LNCaP clone FGC (cell line): Measurements from ENCODE around the gene MACF1.

ENCODE experiments used
- DNase-seq: peaks from one replicate; pipeline ENCODE4 v3.0.0-alpha.2; 2011; ENCODE audit warnings: low read depth
- H3K4me3 ChIP-seq: 2 replicates; pipeline ENCODE4 v1.5.1; 2011; ENCODE audit warnings: mild to moderate bottlenecking, low read depth, low read length, control low read depth
- TF ChIP-seq, protein P1 (sequence below): IDR thresholded peaks from 2 replicates; pipeline ENCODE4 v1.5.1; 2012; ENCODE audit warnings: mild to moderate bottlenecking; ENCODE audit not compliant: control insufficient read depth, insufficient read depth; ENCODE audit errors: extremely low read depth

MACF1 gene

DNA sequence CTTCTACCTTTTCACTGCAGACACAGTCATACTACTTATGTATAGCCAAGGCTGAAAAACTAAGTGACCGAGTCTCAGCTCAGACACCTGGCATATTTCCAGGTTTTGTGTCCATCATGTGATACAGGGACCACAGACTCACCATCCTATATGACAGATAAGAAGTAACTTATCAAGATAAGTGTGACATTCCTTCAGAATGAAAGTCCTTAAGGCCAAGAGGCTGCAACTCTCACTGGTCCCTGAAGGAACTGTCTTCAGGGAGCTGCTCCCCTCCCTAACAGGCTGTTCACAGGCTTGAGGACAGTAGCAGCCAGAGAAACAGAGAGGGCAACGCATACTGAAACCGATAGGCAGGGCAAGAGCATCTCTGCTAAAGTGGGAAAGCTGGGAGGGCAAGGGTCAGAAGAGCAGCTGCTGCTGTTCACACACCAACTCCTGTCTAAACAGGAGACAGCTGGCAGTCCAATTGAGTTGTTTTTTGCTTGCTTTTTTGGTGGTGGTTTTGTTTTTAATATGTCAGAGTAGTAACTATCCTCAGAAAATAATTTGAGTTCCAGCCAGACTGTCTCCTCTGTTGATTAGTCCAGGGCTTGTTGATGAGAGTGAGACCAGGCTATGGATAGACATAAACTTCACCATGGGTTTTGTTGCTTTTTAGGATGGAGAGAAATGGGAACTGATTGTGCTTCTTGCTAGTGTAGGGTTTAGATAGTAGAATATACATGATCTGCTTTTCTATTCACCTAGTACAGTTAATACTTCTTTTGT is 67.7 kb downstream of the MACF1 start:
- TF ChIP-seq, protein P1, sequence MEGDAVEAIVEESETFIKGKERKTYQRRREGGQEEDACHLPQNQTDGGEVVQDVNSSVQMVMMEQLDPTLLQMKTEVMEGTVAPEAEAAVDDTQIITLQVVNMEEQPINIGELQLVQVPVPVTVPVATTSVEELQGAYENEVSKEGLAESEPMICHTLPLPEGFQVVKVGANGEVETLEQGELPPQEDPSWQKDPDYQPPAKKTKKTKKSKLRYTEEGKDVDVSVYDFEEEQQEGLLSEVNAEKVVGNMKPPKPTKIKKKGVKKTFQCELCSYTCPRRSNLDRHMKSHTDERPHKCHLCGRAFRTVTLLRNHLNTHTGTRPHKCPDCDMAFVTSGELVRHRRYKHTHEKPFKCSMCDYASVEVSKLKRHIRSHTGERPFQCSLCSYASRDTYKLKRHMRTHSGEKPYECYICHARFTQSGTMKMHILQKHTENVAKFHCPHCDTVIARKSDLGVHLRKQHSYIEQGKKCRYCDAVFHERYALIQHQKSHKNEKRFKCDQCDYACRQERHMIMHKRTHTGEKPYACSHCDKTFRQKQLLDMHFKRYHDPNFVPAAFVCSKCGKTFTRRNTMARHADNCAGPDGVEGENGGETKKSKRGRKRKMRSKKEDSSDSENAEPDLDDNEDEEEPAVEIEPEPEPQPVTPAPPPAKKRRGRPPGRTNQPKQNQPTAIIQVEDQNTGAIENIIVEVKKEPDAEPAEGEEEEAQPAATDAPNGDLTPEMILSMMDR: no peak
- no peak overlapping the region for H3K4me3 ChIP-seq
- no peak for DNase-seq

DNA sequence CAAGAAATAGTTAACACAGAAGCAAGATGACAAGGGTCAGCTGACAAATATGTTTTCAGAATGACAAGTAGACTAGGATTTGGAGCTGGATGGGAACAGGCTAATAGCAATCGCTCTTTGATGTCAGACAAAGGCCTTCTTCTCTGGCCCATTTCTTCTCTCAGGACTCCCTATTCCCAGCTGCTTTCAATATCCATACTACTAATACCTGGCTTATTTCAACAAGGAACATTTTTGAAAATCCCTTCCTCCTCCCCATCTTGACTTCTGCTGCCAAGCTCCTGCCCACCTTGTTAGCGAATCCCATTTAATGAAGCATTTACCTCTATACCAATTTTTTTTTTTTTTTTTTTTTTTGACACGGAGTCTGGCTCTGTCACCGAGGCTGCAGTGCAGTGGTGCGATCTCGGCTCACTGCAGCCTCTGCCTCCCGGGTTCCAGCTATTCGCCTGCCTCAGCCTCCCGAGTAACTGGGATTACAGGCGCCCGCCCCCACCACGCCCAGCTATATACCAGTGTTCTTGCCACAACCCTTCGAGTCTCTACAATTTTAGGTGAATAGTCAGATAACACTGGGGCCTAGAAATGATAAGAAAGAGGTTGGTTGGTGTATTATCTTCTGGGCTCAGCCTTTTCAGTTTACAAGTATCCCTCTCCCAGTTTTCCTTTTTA is 68.4 kb downstream of the MACF1 start:
- no peak overlapping the region for H3K4me3 ChIP-seq
- TF ChIP-seq, protein P1: no peak
- DNase-seq: no peak

DNA sequence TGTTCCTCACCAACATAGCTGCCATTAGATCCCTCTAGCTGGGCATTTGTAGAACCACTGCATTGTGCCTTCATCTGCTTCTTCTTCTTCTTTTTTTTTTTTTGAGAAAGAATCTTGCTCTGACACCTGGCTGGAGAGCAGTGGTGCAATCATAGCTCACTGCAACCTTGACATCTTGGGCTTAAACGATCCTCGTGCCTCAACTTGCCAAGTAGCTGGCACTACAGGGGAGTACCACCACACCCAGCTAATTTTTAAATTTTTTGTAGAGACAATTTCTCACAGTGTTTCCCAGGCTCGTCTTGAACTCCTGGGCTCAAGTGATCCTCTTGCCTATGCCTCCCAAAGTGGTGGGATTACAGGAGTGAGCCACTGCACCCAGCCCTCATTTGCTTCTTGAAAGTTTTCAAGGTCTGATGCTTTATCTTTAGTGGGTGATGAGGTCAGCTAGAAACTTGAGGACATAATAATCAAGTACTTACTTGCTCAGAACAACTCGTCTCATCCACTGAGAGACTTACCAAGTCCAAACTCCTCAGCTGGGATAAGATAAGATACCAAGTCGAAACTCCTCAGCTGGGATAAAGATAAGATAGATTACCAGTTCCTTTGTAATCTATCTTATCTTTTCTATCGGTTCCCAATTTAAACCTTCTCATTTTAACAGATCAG is 71.5 kb downstream of the MACF1 start:
- no peak overlapping the region for H3K4me3 ChIP-seq
- TF ChIP-seq, protein P1: no peak
- no peak for DNase-seq

DNA sequence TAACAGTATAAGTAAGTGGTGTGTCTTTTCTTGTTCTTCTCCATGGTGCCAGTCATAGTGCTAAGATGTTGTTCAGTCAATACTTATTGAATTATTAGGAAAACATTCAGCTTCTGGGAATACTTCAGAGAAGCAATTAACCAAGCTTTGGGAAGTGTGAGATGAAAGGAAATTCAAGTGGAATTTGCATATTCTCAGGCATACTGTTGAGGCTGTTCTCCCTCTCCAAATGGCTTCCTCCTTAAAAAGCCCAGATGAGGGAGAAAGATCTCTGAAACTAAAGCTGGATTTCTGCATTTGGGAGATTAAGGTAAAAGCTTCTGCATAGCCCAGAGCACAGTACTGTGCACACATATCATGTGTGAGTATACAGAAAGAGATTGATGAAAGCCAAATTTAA is 73.4 kb downstream of the MACF1 start:
- no peak overlapping the region for H3K4me3 ChIP-seq
- TF ChIP-seq, protein P1: no peak
- DNase-seq: no peak

DNA sequence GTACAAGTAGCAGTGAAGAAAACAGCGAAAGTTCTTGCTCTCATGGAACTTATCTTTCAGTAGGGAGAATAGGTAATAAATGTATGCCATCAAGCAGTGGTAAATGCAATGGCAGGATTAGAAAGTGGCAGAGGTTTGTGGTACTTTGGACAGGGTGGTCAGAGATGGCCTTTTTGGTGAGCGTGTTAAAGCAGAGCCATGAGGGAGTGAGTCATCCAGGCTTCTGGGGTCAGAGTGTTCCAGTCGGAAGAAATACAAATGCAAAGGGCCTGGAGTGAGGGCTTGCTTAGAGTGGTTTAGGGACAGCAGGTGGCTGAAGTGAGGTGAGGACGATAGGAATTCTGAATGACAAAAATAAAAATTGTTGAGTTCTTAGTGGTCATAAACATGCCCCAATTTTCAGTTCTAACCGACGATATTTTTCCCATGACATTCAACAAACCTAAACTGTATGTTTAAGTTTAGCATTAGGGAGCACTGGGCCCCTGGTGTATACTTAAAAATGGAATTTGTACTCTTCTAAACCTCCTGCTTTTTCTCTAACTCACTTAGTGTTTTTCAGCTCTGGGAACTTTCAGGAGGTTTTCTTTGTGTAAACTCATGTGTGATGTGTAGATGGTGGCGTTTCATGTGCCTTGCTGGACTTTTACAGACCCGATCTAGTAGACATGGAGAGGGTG is 78.2 kb downstream of the MACF1 start:
- TF ChIP-seq, protein P1: no peak

DNA sequence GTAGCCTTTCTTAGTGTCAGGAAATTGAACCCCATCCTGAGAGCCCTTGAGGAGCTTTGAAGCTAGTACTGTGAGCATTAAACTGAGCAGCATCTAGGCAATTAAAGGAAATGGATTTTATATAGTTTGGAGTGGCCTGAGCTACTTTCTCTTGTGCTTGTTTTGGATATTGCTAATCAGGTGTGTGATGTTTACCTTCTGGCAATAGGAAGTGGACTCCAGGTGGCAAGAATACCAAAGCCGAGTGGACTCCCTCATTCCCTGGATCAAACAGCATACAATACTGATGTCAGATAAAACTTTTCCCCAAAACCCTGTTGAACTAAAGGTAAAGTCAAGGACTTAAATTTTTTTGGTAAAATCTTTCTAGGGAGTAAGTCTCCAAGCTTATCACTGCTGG is 79.4 kb downstream of the MACF1 start:
- no peak overlapping the region for H3K4me3 ChIP-seq
- peak; percentile 14 for DNase-seq
- TF ChIP-seq, protein P1: no peak

More for the DNA sequence above, 78.2 kb downstream of the MACF1 start:
- no peak overlapping the region for H3K4me3 ChIP-seq
- no peak for DNase-seq
